ENCODE measurements around the gene TOPAZ1. TPM values are rescaled to one million over a fixed set of nuclear protein-coding genes. Genes with fewer than 3 reads are reported as not detected.

Gene TOPAZ1
- total RNA-seq, 1 donor from 2014 or later = not detected

- no peak overlapping the region for H3K27ac ChIP-seq
- no peak overlapping the region for H3K4me3 ChIP-seq
- ATAC-seq (no peak), DNase-seq (no peak)
- H3K36me3 ChIP-seq = no peaks in the 10 kb centered on the region
- peaks cover 3% of the 10 kb centered on the region for H3K27me3 ChIP-seq
- H3K4me1 ChIP-seq = no peaks in the 10 kb centered on the region
- no peaks in the 10 kb centered on the region for H3K9me3 ChIP-seq
- TF ChIP-seq, protein P1, sequence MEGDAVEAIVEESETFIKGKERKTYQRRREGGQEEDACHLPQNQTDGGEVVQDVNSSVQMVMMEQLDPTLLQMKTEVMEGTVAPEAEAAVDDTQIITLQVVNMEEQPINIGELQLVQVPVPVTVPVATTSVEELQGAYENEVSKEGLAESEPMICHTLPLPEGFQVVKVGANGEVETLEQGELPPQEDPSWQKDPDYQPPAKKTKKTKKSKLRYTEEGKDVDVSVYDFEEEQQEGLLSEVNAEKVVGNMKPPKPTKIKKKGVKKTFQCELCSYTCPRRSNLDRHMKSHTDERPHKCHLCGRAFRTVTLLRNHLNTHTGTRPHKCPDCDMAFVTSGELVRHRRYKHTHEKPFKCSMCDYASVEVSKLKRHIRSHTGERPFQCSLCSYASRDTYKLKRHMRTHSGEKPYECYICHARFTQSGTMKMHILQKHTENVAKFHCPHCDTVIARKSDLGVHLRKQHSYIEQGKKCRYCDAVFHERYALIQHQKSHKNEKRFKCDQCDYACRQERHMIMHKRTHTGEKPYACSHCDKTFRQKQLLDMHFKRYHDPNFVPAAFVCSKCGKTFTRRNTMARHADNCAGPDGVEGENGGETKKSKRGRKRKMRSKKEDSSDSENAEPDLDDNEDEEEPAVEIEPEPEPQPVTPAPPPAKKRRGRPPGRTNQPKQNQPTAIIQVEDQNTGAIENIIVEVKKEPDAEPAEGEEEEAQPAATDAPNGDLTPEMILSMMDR (IDR thresholded peaks at IDR 0.05) = no peak
- intact Hi-C loops (cut with DNase I) = no loop called here
These were observed 50.6 kb downstream of the TOPAZ1 start for GRCh38 chr3:44292276-44292675.

DNA sequence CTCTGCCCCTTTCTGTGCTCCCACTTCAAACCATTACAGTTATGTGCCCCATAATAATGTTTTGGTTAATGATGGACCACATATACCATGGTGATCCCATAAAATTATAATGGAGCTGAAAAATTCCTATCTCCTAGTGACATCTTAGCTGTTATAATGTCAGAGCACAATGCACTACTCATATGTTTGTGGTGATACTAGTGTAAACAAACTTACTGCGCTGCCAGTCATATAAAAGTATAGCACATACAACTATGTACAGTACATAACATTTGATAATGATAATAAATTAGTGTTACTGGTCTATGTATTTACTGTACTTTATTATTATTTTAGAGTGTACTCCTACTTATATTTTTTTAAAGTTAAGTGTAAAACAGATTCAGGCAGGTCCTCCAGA, 51.3 kb downstream of the TOPAZ1 start:
- ATAC-seq = no peak
- no peak overlapping the region for H3K27ac ChIP-seq
- no peaks in the 10 kb centered on the region for H3K9me3 ChIP-seq
- peaks cover 3% of the 10 kb centered on the region for H3K27me3 ChIP-seq
- no peak overlapping the region for H3K4me3 ChIP-seq
- TF ChIP-seq, protein P1 (IDR thresholded peaks at IDR 0.05) = no peak
- no peak for DNase-seq
- H3K36me3 ChIP-seq = no peaks in the 10 kb centered on the region
- no peaks in the 10 kb centered on the region for H3K4me1 ChIP-seq
- intact Hi-C loops (cut with DNase I) = no loop called here

DNA sequence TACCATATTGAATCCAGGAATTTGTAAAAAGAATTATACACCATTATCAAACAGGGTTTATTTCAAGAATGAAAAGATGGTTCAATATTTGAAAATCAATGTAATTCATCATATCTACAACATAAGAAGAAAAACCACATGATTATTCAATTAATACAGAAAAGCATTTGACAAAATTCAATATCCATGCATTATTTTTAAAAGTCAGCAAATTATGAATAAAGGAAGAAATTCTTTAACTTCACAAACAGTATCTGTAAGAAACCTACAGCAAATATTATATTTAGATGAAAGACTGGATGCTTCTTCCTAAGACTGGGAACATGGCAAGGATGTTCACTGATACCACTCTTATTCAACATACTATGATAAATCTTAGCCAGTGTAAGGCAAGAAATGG, 55.6 kb downstream of the TOPAZ1 start:
- TF ChIP-seq, protein P1 (IDR thresholded peaks at IDR 0.05) = no peak
- ATAC-seq (no peak), DNase-seq (no peak)
- H3K36me3 ChIP-seq = no peaks in the 10 kb centered on the region
- H3K27me3 ChIP-seq = no peaks in the 10 kb centered on the region
- intact Hi-C loops (cut with DNase I) = no loop called here
- H3K4me1 ChIP-seq = no peaks in the 10 kb centered on the region
- H3K9me3 ChIP-seq = no peaks in the 10 kb centered on the region
- no peak overlapping the region for H3K4me3 ChIP-seq
- no peak overlapping the region for H3K27ac ChIP-seq

DNA sequence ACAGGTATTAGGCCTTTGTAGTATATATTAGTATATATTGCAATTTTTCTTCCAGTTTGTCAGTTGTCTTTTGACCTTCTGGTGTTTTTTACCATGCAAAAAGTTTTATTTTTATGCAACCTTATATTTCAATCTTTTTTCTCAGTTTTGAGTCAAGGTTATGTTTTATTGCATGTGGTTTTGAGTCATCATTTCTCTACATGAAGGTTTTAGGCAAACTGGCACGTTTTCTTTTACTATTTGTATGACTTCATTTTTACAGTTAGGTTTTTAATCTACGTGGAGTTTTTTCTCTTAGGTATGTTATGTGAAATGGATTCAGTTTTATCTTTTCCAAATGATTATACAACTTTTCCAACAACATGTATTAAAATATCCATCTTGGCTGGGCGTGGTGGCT, 60.1 kb downstream of the TOPAZ1 start:
- DNase-seq = no peak
- H3K27me3 ChIP-seq = no peaks in the 10 kb centered on the region
- no peak for ATAC-seq
- TF ChIP-seq, protein P1 (IDR thresholded peaks at IDR 0.05) = no peak
- H3K4me1 ChIP-seq = no peaks in the 10 kb centered on the region
- H3K36me3 ChIP-seq = no peaks in the 10 kb centered on the region
- intact Hi-C loops (cut with DNase I) = no loop called here
- no peaks in the 10 kb centered on the region for H3K9me3 ChIP-seq
- H3K27ac ChIP-seq = no peak overlapping the region
- no peak overlapping the region for H3K4me3 ChIP-seq

- DNase-seq = no peak
- Histone ChIP-seq H3K27ac (no peak overlapping the region), H3K4me3 (no peak overlapping the region), H3K27me3 (no peaks in the 10 kb centered on the region), H3K9me3 (no peaks in the 10 kb centered on the region), H3K36me3 (no peaks in the 10 kb centered on the region), H3K4me1 (no peaks in the 10 kb centered on the region)
- no peak for ATAC-seq
- intact Hi-C loops (cut with DNase I) = no loop called here
- TF ChIP-seq, protein P1 (IDR thresholded peaks at IDR 0.05) = no peak
These were observed 67.8 kb downstream of the TOPAZ1 start for GRCh38 chr3:44309500-44309899.

DNA sequence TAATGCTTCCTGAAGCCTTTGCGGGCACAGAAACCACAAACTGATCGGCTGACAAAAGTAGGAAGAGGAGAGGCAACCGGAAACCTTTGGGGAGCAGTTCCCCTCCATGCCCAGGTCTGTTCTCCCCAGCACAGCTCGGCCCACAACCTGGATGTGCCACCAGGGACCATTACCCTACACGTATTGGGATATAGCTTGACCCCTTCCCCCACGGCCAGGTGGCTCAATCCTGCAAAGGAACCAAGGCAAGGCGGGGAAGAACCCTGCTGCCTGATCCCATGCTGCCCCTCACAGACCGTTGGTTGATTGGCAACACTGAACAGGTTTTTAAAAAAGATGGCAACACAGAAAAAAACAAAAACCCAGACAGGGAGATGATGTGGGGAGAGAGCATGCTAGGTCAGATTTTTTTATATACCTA, 77.2 kb downstream of the TOPAZ1 start:
- H3K27me3 ChIP-seq = peaks cover 8% of the 10 kb centered on the region
- no peaks in the 10 kb centered on the region for H3K4me1 ChIP-seq
- no peaks in the 10 kb centered on the region for H3K36me3 ChIP-seq
- intact Hi-C loops (cut with DNase I) = no loop called here
- ATAC-seq = no peak
- TF ChIP-seq, protein P1 (IDR thresholded peaks at IDR 0.05) = no peak
- no peak for DNase-seq
- H3K27ac ChIP-seq = no peak overlapping the region
- H3K9me3 ChIP-seq = no peaks in the 10 kb centered on the region
- H3K4me3 ChIP-seq = no peak overlapping the region

Measured in upper lobe of right lung (tissue), 1 donor.